HG03565 (cell line): ENCODE results near the gene REPS2.

ENCODE experiments used
- ATAC-seq: cut with Tn5 transposase; IDR thresholded peaks from one replicate; pipeline ENCODE4 v1.9.1; 2021; ENCODE audit warnings: mild to moderate bottlenecking, moderate library complexity; ENCODE audit not compliant: unreplicated experiment

REPS2 gene

DNA sequence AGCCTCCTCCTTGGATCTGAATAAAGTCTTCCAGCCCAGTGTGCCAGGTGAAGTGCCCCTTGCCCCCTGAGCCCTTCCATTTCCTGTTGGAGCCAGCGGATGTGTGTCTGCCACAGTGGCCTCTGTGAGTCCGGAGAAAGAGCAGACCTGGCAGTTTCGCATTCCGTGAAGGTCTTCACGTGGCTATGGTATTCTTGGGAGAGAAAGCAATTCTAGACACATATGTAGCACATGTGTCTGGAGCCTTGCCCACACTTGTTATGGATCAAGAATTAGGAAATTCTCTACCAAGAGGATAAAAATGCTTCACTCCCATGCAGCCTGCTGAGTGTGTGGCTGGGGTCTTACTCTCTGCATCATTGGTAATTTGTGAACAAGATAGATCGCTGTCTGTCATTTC is 130.9 kb downstream of the REPS2 start:
- no peak for ATAC-seq

DNA sequence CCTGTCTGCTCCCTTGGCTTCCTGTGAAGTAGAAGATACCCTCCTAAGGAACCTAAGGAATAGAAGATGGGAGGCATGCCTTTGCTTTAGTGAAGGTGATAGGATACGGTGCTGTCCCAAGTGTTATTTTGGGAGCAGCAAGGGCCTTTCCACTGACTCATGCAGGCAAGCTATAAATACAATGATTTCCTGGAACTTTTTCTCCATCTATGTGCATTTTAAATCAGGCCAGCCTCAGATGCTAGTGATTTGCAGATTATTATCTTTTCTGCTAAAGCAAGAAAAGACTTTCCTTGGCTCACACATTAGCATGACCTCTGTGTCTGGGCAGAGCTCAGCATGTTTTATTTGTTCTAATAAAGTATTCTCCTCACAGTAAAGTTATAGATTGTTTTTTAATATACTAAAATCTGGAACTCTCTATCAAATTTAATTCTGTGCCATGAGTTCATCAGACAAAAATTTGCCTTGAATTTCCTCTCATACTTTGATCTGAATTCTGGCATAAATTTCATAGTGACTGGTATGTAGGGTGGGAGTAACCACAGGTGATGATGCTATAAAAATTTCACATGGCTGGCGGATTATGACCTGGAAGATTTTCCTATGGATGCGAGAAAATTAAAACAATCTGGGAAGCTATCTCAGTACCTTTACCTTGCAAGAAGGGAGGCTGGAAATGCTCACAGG is 131.7 kb downstream of the REPS2 start:
- no peak for ATAC-seq

DNA sequence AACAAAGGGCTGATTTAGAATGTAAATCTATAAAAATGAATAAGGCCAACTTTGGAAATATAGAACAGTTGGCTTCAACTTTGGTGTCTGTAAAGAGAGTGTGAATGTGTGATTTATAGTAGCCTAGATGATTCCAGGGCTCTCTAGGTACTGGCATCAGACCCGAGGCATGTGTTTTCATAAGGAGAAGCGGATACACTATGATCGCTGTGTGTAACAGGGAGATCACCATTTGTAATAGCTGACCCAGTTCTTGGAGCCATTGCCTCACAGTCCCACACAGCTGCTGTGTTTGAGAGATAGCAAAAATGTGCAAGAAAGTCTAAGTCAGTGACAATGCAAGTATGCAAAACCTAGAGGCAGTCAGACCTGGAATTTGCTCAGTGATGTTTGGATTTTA is 135.1 kb downstream of the REPS2 start:
- no peak for ATAC-seq

DNA sequence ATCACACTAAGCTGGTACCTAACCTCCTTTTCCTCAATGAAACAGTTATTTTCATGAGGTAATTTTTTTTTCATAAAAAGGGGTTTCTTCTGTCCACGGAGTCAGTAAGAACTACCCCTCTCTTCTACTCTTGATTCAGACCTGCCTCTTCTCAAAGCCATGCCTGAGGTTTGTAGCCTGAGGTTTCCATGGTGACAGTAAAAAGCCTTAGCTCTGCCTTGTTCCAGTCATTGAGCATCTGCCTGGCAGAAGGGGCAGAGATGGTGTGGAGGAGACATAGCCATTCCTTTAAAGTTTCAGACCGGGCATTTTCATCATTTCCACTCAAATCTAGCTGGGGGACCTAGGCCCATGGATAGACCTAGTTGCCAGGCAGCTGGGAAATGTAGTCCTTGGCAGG is 135.5 kb downstream of the REPS2 start:
- ATAC-seq: no peak

DNA sequence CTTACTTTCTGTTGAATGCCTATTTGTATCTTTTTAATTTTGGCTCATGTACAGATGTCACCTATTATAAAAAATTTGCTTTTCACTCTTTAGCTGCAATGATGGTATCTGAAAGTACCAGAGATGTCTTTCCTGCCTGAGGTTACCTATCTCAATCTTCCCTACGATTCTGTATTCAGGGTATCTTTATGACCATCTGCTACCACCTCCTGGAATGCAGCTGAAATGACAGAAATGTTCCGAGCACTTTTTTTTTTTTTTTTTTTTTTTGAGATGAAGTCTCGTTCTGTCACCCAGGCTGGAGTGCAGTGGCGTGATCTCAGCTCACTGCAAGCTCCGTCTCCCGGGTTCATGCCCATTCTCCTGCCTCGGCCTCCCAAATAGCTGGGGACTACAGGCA is 136.4 kb downstream of the REPS2 start:
- no peak for ATAC-seq

DNA sequence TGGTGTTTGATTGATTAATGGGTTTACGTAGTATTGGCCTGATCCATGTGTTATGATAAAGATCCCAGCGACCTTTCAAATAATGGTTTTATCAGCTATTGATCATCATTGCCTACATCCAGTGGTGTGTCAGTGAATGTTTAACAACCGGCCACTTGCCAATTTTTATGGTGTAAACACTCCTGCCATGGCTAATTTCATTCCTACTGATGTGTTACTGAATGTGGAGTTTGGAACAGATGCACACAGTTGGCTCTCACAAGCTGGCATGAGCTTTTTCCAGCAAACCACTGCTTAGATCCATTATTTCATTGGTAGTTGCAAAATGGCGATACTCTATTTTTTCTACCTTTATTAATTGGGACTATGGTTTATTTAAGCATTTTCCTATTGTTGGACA is 139.9 kb downstream of the REPS2 start:
- ATAC-seq: no peak

DNA sequence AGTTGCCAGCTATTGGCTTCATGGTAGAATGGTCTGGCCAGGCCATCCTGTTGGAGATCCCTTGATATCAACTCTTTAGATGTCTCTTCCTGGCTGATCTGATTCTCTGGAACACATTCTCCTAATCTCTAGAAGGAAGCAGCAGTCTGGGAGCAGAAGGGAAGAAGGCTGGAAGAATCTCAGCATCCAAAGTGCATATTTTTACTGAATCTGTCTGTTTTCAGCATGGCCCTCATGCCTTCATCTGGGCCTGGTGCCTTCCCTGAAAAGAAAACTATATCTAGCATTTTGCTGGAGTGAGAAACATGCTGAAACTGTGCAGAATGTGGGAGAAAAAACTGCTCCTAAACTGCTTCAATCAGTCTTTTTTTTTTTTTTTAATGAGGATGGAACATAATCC is 148.7 kb downstream of the REPS2 start:
- no peak for ATAC-seq

DNA sequence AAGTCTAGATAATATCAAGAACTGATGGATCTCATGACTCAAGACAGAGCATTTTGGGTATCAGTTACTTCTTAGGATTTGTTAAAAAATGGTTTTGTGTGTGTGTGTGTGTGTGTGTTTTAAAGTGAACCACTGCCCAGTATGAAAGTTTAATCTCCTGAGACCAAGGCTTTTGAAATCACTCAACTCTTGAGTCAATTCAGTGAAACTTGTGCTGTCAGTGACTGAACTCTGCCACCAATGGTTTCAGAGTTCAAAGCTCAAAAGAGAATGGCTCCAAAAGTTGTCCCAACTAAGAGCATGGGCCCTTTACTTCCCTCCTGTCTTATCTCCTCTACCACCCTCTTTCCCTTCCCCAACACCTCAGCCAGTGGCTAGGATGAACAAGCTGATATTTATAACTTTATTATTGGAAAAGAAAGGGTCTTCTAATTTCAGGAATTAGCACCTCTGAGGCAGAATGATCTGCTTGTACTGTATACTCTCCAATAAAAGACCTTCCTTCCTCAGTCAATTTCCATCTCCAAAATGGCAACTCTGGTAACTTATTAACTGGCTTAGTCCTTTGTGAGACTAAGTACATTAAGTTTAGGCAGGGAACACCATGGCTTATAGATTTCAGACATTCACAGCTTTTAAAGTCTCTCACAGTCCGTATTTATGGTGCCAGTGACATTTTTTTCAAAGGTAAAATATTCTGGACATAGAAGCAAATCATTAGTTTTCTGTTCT is 152.2 kb downstream of the REPS2 start:
- ATAC-seq: no peak

DNA sequence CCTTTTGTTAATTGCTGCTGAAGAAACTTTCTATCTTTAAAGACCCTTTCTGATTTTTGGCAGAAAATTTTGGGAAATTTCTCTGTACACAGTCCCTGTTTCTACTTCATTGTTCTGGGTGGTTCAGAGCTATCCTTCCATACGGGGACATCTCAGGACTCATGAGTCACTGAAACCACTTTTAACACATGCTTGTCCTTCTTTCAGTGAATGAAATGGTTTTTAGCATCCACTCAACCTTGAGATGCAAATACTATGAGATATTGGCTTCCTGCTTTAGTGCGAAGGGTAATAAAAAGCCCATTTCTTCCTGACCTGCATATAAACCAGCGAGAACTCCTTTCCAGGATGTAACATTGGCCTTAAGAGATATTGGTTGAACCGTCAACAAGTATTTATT is 158.0 kb downstream of the REPS2 start:
- ATAC-seq: no peak

DNA sequence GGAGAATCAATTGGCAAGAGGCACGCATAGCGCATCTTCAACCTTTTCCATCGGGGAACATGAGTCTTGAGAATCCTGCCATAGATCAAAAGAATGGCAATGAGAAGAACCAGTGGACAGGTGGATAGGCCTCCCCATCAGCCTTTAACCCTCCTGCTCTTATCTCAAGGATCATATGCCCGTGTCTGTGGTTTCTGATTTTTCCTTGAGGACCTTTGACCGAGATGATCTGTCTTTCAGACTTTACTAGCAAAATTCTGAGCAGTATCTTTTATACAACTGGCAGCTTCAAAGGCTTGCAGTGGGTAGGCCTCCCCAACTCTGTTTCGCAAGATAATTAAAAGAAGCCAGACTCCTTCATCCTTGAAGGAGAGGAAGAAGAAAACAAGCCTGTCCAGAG is 174.4 kb downstream of the REPS2 start:
- ATAC-seq: no peak

DNA sequence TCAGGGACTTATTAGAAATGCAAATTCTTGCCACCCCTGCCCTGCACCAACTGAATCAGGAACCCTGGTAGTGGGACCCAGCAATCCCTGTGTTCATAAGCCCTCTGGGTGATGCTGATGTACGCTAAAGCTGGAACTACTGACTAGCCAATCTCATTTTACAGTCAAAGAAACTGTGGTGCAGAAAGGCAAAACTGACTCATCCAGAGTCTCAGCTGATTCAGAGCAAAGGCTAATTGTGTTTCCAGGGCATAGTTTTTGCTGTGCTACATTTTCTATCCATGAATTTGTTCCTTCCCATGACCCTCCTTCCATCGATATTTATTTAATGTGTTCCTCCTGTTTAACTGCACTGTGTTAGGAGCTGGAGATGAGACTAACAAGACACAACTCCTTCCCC is 207.5 kb downstream of the REPS2 start:
- ATAC-seq: no peak

DNA sequence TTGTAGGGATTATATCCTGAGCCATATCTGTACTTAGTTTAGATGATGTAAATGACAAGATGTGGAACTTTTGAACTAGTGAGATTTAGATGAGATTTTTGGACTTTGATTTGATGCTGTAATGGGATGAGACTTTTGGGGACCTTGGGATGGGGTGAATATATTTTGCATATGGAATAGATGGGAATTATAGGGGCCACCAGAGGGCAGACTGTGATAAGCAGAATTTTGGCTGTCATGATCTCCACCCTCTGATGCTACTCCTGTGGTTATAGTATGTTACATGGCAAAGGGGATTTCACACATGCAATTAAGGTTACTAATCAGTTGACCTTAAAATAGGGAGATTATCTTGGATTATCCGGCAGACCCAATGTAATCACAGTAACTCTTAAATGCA is 214.5 kb downstream of the REPS2 start:
- no peak for ATAC-seq

DNA sequence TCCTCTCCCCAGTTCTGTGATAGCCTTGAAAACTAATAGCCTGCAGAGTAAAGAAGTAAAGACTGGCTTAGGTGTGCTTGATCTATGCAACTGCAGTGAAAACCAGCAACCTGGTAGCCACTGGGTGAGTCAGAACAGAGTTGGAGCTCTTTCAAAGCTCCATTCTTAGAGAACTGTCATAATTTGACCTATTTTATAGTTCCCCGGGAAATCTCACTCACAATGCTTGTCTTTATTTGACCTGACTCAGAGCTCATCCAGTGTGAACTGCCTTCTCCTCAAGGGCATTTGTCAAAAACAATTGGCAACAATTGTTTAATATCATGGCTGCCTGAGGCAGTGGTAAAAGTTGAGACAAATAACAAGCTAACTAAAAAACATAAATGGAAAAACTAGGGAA is 215.5 kb downstream of the REPS2 start:
- ATAC-seq: no peak

DNA sequence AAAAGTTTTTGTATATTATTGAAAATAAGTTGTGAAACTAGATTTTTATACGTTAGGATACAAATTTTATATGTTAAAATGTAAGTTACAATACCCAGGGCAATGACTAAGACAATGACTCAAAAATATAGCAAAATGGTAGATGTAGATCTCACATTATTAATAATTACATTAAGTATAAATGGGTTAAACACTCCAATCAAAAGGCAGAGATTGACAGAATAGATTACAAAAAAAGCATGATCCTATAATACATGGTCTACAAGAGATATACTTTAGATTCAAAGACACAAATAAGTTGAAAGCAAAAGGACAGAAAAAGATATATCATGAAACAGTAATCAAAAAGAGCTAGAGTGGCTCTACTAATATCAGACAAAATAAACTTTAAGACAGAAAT is 217.6 kb downstream of the REPS2 start:
- no peak for ATAC-seq

DNA sequence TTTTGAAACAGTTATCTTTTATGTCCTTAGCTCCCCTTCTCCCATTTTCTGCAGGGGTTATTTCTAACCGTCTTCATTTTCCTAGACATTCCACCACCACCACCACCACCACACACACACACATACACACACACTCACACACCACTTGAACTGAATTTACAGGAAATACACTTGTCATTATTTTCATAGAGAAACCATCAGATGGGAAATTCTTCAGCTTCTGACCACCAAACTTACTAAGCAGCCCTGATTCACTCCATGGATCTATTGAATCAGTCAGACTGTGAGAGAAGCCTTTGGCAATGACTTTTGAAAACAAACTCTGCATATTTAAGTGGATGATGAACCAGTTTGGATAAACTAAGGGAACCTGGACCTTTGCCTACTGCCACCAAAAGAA is 218.5 kb downstream of the REPS2 start:
- ATAC-seq: no peak

DNA sequence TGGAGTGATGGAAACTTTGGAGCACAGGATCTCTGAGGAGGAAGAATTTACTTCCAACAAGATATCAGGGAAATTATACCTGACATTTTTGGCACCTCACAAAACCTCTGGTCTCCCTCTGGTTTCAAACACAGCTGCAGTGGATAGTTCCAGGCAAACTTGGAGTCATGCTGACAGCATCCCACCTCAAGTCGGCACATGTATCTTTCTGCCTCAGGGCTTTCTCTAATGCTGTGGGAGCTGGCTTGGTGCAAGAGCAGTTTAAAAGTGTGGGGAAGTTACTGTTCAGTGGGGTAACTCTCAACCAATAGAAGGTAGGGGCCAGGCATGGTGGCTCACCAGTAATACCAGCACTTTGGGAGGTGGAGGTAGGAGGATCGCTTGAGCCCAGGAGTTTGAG is 221.5 kb downstream of the REPS2 start:
- no peak for ATAC-seq

DNA sequence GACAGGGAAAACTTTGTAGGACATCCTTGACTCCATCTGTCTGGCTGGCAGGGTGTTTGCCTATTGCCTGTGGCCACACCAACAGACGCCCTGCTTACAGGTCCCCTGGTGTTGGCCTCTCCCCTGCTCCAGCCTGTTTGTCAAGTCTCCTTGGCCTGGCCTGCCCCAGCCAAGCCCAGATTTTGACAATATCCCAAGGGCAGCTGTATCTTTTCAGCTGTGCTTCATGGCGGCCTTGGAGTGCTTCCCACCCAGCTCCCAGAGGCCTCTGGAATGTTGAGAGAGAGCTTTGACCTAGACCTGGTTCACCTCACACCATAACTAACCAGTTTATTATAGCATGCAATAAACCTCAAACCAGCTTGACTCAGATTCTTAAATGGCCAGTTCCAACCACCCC is 224.5 kb downstream of the REPS2 start:
- no peak for ATAC-seq

DNA sequence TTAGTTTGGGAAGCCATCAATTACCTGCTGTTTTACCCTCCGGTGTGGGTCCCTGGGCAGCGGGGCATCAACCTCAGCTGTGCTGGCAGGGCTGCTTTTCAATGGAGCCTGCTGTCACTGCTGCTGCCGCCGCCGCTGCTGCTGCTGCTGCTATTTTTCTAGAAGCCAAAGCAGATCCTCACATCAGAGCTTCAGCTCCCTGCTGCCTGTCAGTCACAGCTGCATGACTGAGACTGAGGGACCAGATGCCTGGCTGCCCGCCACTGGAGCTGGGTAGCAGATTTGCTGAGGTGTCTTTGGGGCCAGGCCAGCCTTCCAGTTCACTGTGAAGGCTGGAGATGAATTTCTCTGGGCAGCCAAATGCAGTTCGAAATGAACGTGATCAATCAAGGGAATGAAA is 228.2 kb downstream of the REPS2 start:
- ATAC-seq: no peak

DNA sequence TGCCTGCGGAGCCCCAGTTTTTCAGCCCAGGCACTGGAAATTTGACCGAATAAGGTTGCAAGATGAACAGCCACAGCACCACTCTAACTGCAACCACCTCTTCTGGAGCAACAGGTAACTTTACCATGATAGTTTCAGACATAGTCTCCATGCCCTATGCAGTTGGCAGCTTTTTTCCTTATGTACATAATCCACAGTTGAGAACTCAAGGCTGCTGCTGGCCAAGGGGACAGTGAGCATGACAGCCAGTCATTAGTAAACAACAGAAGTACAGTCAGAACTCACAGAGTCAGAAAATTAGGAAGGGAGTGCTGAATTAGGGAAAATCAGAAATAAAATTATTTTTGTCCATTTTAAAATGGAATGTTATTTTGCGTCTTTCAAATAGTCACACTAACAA is 235.9 kb downstream of the REPS2 start:
- ATAC-seq: no peak

DNA sequence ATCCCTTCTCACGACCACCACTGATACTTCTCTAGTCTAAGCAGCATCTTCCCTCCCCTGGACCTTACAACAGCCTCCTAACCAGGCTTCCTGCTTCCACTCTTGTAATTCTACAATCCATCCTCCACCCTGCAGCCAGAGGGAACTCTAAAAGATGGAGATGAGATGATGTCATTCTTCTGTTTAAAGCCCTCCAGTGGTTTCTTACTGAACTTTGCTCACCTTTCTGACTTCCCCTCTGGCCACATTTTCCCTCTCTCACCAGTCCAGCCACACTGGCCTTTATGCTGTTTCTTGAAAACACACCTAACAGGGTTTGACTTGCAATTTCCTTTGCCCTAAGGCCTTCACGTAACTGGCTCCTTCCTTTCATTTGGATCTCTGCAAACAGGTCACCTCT is 237.1 kb downstream of the REPS2 start:
- ATAC-seq: no peak

DNA sequence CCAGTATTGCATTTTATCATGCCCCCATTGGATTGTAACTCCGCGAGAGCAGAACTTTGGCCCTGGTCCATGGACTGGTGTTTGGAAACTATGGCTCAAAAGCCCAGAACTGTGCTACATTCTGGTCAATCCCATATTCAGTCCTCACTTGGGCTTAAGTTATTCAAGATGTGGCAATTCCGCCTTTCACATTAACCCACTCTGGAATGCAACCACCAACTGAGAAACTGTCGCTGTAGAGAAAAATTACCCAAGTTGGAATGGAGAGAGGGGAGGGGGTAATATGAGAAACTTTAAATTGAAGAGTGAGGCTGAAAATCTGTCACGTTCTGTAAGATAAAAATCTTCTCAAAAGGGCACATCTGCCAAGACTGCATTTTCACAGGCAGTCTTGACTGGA is 239.0 kb downstream of the REPS2 start:
- ATAC-seq: no peak

DNA sequence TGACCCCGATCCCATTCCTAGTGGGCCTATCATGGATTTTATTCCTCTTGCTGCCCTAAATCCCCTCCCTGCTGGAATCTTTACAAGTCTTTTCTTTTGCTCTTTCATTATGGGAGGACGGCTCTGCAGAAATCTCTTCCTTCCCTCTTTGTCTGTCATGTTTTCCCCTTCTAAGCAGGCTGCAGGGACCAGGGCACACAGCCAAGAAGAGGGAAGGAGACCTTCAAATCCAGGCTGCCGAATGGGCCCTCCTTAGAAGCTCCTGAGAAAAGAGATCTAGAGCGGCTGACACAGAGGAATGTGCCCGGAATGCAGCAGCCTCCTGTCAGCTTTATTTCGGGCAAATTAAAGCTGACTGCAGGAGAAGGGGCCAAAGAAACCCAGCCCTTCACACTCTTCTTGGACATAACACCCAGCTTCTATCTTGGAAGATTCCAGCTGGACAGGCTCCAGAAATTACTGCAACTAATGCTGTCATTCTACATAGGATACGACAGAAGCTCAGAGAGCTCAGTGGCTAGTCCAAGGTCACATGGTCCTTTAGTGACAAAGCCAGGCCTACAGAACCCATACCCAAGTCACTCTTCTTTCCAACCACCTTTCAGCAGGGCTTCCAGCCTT is 240.8 kb downstream of the REPS2 start:
- no peak for ATAC-seq
